Kidney epithelial cell (primary cell): ENCODE measurements around the gene KRTAP4-4. TPM values are rescaled to one million over a fixed set of nuclear protein-coding genes. Genes with fewer than 3 reads are reported as not detected.
"Not testable (repeated sequence)": the region's sequence is repeated elsewhere in the genome, so short reads cannot be mapped to it uniquely, and the experiment has no call there.

Source experiments
- DNase-seq: peaks from one replicate; pipeline ENCODE4 v3.0.0-alpha.2; 2010; ENCODE audit warnings: low read depth
- H3K27me3 ChIP-seq: 2 replicates; pipeline ENCODE4 v1.6.0; 2011; ENCODE audit warnings: low read length; ENCODE audit not compliant: control insufficient read depth, insufficient read depth
- H3K36me3 ChIP-seq: 2 replicates; pipeline ENCODE4 v1.5.1; 2011; ENCODE audit warnings: low read length; ENCODE audit not compliant: control insufficient read depth, insufficient read depth
- H3K4me3 ChIP-seq: 2 replicates; pipeline ENCODE4 v1.5.1; 2011; ENCODE audit warnings: low read depth, mild to moderate bottlenecking, control low read depth, low read length
- total RNA-seq: library from RNA; depleted of rRNA; stranded (reverse); fragments of >200 nt; gene quantifications from 2 replicates; pipeline ENCODE4 v1.2.3, GENCODE V29; 2015
- TF ChIP-seq, protein P1 (sequence below): IDR thresholded peaks from 2 replicates; pipeline ENCODE4 v1.5.1; 2011; ENCODE audit warnings: mild to moderate bottlenecking, moderate library complexity, low read length, control low read depth, inconsistent platforms; ENCODE audit not compliant: insufficient read depth, poor library complexity, severe bottlenecking

KRTAP4-4 gene
- total RNA-seq, 1 donor from 2014 or later = not detected

DNA sequence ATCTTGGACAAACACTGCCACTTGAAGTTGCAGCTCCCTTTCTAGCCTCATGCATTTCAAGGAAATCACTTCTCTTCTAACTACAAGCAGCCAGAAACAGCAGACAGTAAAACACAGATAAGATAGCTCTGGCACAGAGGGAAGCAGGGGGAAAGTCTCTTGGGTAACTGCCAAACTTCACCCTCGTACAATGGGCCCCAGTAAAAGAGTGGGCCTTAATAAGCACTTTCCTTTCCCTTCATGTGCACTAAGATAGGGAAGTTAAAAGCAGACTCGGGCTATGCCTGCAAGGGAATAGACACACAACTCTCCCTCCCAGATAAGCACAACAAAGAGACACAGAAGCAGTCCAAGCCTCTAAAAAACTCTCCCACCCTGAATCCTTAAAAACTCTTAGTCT is 6.7 kb downstream of the KRTAP4-4 start:
- DNase-seq = no peak
- TF ChIP-seq, protein P1, sequence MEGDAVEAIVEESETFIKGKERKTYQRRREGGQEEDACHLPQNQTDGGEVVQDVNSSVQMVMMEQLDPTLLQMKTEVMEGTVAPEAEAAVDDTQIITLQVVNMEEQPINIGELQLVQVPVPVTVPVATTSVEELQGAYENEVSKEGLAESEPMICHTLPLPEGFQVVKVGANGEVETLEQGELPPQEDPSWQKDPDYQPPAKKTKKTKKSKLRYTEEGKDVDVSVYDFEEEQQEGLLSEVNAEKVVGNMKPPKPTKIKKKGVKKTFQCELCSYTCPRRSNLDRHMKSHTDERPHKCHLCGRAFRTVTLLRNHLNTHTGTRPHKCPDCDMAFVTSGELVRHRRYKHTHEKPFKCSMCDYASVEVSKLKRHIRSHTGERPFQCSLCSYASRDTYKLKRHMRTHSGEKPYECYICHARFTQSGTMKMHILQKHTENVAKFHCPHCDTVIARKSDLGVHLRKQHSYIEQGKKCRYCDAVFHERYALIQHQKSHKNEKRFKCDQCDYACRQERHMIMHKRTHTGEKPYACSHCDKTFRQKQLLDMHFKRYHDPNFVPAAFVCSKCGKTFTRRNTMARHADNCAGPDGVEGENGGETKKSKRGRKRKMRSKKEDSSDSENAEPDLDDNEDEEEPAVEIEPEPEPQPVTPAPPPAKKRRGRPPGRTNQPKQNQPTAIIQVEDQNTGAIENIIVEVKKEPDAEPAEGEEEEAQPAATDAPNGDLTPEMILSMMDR = no peak
- H3K36me3 ChIP-seq = no peaks in the 10 kb centered on the region
- H3K4me3 ChIP-seq = no peak overlapping the region
- H3K27me3 ChIP-seq = no peaks in the 10 kb centered on the region

DNA sequence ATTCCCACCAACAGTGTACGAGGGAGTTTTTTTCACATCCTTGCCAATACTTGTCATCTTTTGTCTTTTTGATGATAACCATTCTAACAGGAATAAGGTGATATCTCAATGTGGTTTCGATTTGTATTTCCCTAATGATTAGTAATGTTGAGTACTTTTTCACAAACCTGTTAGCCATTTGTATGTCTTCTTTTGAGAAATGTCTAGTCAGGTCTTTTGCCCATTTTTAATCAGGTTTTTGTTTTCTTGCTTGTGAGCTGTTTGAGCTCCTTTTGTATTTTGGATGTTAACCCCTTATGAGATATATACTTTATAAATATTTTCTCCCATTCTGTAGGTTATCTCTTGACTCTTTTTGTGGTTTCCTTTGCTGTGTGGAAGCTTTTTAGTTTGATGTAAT is 9.0 kb downstream of the KRTAP4-4 start:
- DNase-seq = no peak
- Histone ChIP-seq H3K27me3 (no peaks in the 10 kb centered on the region), H3K36me3 (no peaks in the 10 kb centered on the region), H3K4me3 (no peak overlapping the region)
- TF ChIP-seq, protein P1 = no peak

DNA sequence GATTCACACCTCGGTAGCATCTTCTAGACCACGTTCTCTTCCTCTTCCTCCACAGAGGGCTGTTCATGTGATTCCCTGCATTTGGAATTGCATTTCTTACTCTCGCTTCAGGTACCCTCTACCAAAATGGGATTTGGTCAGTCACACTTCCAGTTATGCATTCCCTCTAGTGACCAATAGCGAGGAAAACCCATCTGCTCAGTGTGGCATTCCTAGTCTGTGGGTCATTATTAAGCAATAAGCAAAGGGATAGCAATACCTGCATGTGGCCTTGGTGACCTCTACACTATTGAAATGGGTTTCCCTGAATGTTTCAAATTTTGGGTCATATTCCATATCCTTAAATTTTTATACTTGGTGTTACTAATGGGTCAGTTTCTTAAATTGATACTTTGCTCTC is 10.5 kb downstream of the KRTAP4-4 start:
- no peak for DNase-seq
- H3K27me3 ChIP-seq = no peaks in the 10 kb centered on the region
- H3K36me3 ChIP-seq = no peaks in the 10 kb centered on the region
- H3K4me3 ChIP-seq = no peak overlapping the region
- TF ChIP-seq, protein P1 = no peak

DNA sequence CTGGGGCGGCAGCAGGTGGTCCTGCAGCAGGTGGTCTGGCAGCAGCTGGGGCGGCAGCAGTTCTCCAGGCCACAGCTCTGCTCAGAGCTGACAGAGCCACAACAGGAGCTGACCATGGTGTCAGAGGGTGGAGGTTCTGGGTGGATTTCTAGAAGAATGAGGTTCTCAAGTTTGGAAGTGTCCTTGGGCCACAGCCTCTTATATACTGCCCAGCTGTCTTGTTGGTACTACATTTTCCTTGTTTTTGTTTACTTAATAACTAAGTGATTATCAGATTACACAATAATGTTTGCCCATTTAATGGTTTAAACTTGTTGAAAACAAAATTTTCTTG is 10.9 kb downstream of the KRTAP4-4 start, which contains the start of gene KRTAP4-5:
Gene KRTAP4-5 (minus strand): TSS at position 174 of the 334 bp plus-strand sequence. CDS start 58 bp downstream, at position 116.
- no peaks in the 10 kb centered on the region for H3K27me3 ChIP-seq
- DNase-seq = no peak
- TF ChIP-seq, protein P1 = no peak
- H3K4me3 ChIP-seq = no peak within 1 kb of the TSS
- H3K36me3 ChIP-seq = no peaks in the 10 kb centered on the region

DNA sequence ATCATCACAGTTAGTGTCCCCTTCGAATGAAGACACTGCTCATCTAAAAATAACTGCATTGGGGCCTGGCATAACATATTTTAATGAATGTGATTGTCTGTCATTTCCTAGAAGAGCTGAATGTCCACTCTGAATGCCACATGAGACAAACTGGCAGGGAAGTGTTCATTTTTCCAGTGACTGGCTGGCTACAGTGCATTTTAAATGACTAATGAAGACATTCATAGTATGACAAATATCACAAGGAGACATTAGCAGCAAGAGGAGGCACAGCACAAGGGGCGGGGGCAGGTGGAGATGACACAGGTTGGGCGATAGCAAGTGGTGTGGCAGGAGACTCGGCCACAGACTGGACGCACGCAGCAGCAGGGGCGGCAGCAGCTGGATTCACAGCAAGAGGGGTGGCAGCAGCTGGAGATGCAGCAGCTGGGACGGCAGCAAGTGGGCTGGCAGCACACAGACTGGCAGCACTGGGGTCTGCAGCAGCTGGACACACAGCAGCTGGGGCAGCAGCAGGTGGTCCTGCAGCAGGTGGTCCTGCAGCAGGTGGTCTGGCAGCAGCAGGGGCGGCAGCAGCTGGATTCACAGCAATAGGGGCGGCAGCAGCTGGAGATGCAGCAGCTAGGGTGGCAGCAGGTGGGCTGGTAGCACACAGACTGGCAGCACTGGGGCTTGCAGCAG is 11.4 kb downstream of the KRTAP4-4 start:
- not testable (repeated sequence) for H3K27me3 ChIP-seq, H3K4me3 ChIP-seq, H3K36me3 ChIP-seq, DNase-seq

DNA sequence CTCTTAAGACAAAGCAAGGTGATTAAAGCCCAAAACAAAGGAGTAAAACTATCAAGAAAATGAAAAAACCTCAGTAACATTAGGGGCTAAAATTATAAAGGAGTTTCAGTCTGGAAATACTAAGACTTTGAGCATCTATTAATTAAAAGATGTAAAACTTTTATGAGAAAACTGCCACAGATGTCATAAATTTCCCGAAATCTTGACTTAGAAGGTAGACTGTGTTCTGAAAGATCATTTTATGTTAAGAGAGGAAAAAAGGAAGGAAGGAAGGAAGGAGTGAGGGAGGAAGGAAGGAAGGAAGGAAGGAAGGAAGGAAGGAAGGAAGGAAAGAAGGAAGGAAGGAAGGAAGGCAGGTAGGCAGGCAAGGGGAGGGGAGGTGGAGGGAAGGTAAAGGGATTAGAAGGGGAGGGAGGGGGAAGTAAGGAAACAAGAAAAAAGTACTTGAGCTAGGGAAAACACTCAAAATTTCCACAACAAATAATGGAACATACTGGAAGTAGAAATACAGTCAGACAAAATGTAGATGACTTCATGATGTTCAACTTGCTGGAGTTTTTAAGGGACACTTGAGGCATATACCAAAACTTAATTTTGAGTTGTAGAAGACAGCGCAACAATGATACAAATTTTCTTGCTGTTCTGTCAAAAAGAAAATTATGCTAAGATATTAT is 12.9 kb downstream of the KRTAP4-4 start:
- DNase-seq = no peak
- TF ChIP-seq, protein P1 = no peak
- no peaks in the 10 kb centered on the region for H3K27me3 ChIP-seq
- no peak overlapping the region for H3K4me3 ChIP-seq
- no peaks in the 10 kb centered on the region for H3K36me3 ChIP-seq
